Subcutaneous adipose tissue (tissue), 4 donors: ENCODE measurements around the gene FZR1. TPM values are rescaled to one million over a fixed set of nuclear protein-coding genes. Genes with fewer than 3 reads are reported as not detected.

Experiments
- CTCF ChIP-seq: fragments of 450-650 bp; IDR thresholded peaks from one replicate; pipeline ENCODE4 v1.5.1; 2016; ENCODE audit warnings: low read depth, mild to moderate bottlenecking, control low read depth, antibody characterized with exemption, moderate library complexity
- total RNA-seq, 4 donors: library from RNA; depleted of rRNA; stranded (reverse); fragments of >200 nt; gene quantifications; one replicate each; pipeline ENCODE4 v1.1.0, GENCODE V29; 2016

The FZR1 gene
- total RNA-seq, 4 donors from 2014 or later, result 8.2 to 28.3 (median 13.0) TPM

DNA sequence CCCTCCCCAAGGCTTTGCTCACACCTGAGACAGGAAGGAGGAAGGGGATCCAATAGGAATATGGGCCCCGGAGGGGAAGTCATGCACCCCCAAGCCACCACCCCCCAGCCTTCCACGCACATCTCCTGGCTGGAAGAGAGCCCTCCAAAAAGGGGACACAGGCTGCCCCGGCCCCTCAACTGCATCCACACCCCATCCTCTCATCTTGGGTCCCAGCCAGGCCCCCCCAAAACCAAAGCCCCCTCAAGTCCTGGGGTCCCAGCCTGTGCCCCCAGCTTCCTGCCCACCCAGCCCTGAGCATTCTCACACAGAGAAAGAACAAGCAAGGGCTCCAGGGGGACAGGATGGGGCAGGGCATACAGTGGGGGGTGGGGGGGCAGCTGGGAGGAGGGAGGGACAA, 37.9 kb upstream of the FZR1 start:
- TF ChIP-seq CTCF, result no peak

DNA sequence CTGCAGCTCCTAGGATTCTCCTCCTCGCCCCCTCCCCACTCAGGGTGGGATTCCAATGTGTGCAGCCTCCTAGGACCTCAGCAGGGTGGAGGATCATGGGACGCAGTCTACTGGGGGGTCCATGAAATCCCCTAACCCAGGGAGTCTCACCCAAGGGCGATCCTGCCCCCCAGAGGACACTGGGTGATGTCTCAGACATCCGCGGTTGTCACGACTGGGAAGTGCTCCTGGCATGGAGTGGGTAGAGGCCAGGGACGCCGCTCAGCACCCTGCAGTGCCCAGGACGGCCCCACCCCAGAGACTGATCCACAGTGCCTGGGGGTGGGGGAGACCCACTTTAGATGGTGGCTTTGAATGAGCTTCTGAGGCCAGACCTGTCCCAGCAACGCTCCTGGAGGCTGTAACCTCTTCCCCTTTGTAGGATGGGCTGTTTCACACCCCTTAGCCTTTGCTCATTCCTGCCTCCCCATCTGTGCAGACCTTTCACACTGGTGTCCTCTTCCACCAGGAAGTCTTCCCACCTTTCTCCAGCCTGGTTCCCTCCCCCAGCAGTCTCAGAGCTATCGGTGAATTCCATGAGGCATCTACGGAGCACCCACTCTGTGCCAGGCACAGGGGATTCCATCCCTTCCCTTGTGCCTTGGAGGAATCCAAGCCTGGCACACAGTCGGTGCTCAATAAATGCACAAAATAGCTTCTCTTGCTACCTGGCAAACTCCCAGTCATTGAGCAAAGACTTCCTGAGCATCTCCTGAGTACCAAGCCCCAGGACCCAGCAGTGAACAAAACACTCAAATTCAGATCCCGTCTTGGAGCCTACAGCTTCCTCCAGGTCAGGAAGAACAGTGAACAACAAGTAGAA, 36.2 kb upstream of the FZR1 start:
- TF ChIP-seq CTCF, result no peak

GRCh38 chr19:3470500-3471128, 35.5 kb upstream of the FZR1 start:
- no peak for TF ChIP-seq CTCF

GRCh38 chr19:3471954-3472655, 34.0 kb upstream of the FZR1 start:
- no peak for TF ChIP-seq CTCF

DNA sequence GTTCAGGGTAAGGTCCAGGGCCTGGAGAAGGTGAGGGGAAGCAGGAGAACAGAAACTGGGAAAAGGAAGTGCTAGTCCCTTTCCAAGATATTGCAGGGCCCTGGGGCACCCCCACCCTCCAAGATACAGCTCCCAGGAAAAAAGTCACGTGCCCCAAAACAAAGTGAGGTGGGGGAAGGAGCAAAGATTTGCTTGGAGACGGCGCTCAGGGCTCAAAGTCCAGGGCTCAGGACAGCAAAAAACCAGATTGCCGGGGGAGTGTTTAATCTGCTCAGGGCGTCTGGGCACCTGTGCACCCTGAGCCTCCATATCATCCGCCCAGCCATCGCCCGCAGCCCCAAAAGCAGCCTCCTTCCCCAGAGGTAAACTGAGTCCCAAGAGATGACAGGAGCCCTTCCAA, 32.1 kb upstream of the FZR1 start:
- TF ChIP-seq CTCF, result no peak

GRCh38 chr19:3474614-3475013, 31.5 kb upstream of the FZR1 start:
- no peak for TF ChIP-seq CTCF

DNA sequence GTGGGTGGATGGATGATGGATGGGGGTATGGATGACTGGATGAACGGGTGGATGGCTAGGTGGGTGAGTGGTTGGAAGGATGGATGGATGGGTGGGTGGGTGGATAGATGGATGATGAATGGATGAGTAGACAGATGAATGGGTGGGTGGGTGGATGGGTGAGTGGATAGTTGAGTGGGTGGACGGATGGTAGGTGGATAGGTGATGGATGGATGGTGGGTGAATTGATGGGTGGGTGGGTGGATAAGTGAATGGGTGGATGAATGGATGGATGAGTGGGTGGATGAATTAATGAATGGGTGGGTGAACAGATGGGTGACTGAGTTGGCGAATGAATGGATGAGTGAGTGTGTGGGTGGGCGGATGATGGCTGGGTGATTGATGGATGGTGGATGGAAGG, 30.7 kb upstream of the FZR1 start:
- no peak for TF ChIP-seq CTCF
